Measurements from ENCODE around the gene PARVA. TPM values are rescaled to one million over a fixed set of nuclear protein-coding genes. Genes with fewer than 3 reads are reported as not detected.

The PARVA gene
- total RNA-seq, 1 experiment from 2014 or later, result 8.4 TPM

DNA sequence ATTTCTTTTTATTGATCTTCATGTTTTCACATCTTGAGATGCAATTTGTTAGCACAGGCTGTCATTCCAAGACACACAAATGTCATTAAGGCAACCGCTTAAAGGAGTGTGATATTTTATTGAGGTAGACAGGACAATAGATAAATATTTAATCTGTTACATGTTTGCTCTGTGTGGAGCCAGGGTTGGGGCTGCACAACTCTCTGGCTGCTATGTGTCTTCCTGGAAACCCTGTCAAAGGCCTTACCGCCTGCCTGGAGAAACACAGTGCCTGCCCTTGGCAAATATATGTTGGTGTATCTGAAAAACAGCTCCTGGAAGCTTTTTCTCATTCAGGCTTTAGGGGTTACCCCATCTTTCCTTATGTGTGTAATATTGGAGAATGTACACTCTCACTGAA, 157.2 kb downstream of the PARVA start:
- no peaks in the 10 kb centered on the region for H3K27me3 ChIP-seq (ENCODE audit: control insufficient read depth, insufficient read depth, low read length)
- no peak overlapping the region for H3K4me3 ChIP-seq (ENCODE audit: insufficient read depth, low read depth, low read length)
- no peaks in the 10 kb centered on the region for H3K36me3 ChIP-seq (replicated peaks; ENCODE audit: control insufficient read depth, insufficient read depth, low read length)
- DNase-seq, result no peak

DNA sequence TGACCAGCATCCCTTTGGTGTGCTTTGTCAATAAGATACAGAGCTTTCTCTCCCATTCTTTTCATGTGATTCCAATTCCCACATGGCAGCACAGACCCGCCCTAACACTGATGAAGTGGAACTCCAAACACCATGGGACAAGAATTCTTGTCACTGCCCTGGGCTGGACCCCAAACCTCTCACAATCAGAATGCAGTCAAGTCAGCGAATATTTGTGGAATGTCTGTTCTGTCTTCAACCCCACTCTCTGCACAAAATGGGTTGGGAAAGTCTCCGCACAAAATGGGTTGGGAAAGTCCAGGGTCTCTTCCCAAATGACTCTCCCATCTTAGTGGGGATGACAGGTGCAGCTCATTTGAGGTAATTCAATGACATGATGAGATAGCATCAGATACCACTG, 157.9 kb downstream of the PARVA start:
- Histone ChIP-seq H3K36me3 (replicated peaks; ENCODE audit: control insufficient read depth, insufficient read depth, low read length) (no peaks in the 10 kb centered on the region), H3K27me3 (ENCODE audit: control insufficient read depth, insufficient read depth, low read length) (no peaks in the 10 kb centered on the region), H3K4me3 (ENCODE audit: insufficient read depth, low read depth, low read length) (no peak overlapping the region)
- no peak for DNase-seq

DNA sequence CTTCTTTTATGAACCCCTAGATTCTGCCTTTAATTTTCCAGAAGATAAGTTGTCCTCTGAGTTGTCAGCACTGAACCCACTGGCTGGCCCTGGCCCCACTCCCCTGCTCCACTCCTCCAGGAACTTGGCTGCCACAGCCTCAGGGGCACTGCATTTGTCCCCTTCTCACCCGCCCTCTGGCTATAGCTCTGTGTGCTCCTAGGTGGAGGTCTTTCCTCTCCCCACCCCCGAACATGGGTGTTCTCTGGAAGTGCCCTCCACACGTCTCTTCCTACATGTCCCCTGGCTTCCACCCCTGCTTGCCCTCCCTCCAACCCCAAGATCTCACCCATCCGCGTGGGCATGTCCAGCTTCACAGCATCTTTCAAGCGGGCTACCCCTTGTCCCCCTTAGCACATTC, 159.2 kb downstream of the PARVA start:
- H3K36me3 ChIP-seq (replicated peaks; ENCODE audit: control insufficient read depth, insufficient read depth, low read length), result no peaks in the 10 kb centered on the region
- H3K27me3 ChIP-seq (ENCODE audit: control insufficient read depth, insufficient read depth, low read length), result no peaks in the 10 kb centered on the region
- H3K4me3 ChIP-seq (ENCODE audit: insufficient read depth, low read depth, low read length), result no peak overlapping the region
- DNase-seq, result no peak

DNA sequence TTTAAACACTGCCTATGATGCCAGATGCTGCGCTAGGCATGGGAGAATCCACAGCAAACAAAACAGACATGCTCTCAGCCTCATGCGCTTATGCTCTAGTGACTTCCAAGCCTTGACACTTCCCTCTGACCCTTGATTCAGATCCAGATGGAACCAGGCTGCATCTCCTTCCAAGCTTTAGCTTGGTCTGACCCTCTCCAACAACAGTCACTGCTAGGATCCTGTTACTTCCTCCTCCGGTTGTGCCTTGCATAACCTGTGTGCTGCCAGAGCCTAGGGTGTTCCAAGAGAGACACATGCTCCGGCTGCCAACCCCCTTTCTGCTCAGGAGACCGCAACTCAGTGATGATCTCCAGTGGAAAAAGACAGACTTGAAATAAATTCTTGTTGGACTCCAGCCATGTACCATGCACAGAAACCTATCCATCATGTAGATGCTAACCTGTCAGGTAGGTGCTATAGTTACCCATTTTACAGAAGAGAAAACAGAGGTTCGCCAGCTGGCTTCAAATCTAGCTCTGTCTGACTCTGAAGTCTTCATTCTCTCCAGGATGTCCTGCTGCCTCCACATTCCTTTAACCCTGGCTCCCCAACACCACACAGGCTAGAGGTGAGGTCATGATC, 160.5 kb downstream of the PARVA start:
- Histone ChIP-seq H3K27me3 (ENCODE audit: control insufficient read depth, insufficient read depth, low read length) (no peaks in the 10 kb centered on the region), H3K4me3 (ENCODE audit: insufficient read depth, low read depth, low read length) (no peak overlapping the region), H3K36me3 (replicated peaks; ENCODE audit: control insufficient read depth, insufficient read depth, low read length) (no peaks in the 10 kb centered on the region)
- DNase-seq, result no peak

DNA sequence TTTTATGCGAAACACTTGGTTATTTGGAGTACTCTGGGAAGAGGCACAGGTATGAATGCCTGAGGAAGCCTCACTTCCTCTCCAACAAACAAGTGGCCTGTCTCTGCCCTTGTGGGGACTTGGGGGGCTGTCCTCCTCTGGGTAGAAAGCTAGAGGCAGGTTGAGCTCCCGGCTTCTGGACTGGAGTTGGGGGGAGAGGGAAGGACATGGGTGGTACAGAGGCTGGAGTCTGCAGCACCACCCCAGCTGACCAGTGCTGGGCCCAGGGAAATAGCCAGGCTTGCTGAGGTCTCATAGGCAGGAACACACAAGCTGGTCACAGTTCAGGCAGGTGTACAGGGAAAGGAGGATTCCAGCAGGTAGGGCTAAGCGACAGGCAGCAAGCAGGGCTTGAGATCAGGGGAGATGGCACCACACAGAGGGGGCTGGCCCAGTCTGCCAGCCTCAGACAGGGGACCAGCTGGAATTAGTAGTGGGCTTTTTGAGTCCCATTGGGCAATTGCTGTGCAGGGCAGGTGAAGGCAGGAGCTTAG, 161.6 kb downstream of the PARVA start:
- Histone ChIP-seq H3K4me3 (ENCODE audit: insufficient read depth, low read depth, low read length) (no peak overlapping the region), H3K27me3 (ENCODE audit: control insufficient read depth, insufficient read depth, low read length) (no peaks in the 10 kb centered on the region), H3K36me3 (replicated peaks; ENCODE audit: control insufficient read depth, insufficient read depth, low read length) (no peaks in the 10 kb centered on the region)
- DNase-seq, result no peak

DNA sequence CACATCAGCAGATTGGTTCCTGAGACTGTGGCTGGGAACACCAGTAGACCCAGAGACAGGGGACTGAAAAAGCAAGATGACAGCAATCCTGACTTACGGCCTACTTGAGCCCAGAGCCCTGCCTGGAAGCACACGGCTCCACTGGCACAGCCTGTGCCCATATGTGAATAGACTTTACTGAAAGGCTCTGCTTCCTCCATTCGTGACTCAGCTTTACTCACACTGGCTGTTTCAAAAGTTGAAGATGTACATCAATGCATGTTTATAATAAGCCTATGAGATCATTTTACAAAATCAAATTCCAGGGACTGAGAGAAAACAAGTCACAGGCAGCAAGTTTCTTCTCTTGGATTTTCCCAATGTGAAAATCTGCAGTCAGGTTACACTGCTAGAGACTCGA, 162.2 kb downstream of the PARVA start:
- H3K27me3 ChIP-seq (ENCODE audit: control insufficient read depth, insufficient read depth, low read length), result no peaks in the 10 kb centered on the region
- DNase-seq, result no peak
- H3K36me3 ChIP-seq (replicated peaks; ENCODE audit: control insufficient read depth, insufficient read depth, low read length), result no peaks in the 10 kb centered on the region
- no peak overlapping the region for H3K4me3 ChIP-seq (ENCODE audit: insufficient read depth, low read depth, low read length)

DNA sequence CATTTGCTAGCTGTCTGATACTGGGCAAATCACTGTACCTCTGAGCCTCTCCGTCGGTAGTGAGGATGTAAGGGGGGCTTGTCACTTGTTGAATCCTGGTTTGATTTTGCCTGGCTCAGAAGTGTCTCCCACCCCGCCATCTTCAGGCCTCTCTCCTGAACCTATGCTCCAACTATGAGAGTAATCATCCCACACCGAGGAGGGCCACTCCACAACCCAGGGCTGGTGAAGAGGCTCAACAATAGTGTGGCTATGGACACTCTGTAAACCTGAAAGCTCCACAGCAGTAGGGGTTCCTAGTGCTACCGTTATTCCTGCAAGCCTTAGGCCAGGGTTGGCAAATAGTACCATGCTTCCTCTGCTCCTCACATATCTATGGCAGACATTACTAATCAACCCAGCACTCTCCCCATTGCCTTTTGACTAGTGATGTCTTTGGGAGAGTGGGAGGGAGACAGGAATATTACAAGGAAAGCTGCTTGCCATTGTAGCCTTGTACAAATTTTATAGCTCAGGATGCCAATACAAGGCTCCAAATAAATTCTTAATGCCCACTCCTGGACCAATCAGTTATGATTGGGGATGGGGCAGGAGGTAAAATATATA, 162.8 kb downstream of the PARVA start:
- DNase-seq, result no peak
- Histone ChIP-seq H3K27me3 (ENCODE audit: control insufficient read depth, insufficient read depth, low read length) (no peaks in the 10 kb centered on the region), H3K4me3 (ENCODE audit: insufficient read depth, low read depth, low read length) (no peak overlapping the region), H3K36me3 (replicated peaks; ENCODE audit: control insufficient read depth, insufficient read depth, low read length) (no peaks in the 10 kb centered on the region)

DNA sequence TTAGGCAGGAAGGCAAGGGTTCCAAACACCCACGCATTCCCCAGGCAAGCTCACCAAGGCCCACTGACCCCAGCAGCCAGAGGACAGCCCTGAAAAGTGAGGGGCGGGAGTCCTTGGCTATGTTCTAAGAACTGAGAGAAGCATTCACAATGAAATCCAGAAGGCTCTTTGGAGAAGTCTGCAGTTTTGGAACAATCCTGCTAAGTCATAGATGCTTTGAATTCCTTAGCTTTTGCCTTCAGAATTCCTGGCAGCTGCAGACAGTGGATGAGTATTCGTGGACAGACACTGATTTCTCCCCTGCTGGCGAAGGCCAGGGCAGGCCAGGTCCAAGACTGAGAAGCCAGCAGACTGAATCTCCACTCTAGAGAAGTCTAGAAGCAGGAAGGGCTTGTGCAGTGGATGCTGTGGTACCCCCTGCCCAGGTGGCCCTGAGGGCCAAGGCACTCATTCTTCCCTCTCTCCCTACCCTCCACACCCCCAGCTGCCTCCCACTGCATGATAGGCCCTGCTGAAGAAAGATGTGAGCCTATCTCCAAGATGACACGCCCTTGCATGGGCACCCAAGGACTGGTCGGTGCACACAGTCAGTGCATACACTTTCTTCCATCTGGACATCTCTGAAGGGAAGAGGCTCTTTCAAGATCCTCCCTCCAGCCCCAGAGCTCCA, 163.7 kb downstream of the PARVA start:
- H3K36me3 ChIP-seq (replicated peaks; ENCODE audit: control insufficient read depth, insufficient read depth, low read length), result no peaks in the 10 kb centered on the region
- DNase-seq, result no peak
- H3K27me3 ChIP-seq (ENCODE audit: control insufficient read depth, insufficient read depth, low read length), result no peaks in the 10 kb centered on the region
- no peak overlapping the region for H3K4me3 ChIP-seq (ENCODE audit: insufficient read depth, low read depth, low read length)

DNA sequence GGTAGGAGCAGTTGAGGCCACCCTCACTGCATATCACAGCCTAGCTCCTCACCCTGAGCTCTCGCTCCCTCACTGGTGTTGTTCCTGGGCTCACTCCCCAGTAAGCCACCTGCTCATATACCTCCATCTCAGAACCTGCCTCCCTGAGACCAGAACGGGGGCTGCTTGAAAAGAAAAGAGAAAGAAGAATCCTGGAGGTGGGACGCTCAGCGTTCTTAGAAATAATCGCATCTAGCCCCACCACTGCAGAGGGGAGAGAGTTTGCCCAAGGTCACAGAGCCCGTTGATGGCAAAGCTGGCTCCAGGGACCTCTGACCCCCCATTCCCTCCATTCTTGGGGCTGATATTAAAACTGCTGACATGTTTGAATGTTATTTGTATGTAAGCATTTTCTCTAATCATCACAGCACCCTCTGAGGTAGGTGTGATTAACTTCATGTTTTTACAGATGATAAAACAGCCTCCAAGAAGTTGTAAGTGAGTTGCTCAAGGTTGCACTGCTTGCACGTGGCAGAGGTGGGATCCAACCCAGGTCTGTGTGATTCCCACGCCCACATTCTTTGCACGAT, 164.3 kb downstream of the PARVA start:
- DNase-seq, result no peak
- Histone ChIP-seq H3K4me3 (ENCODE audit: insufficient read depth, low read depth, low read length) (no peak overlapping the region), H3K36me3 (replicated peaks; ENCODE audit: control insufficient read depth, insufficient read depth, low read length) (no peaks in the 10 kb centered on the region), H3K27me3 (ENCODE audit: control insufficient read depth, insufficient read depth, low read length) (no peaks in the 10 kb centered on the region)

DNA sequence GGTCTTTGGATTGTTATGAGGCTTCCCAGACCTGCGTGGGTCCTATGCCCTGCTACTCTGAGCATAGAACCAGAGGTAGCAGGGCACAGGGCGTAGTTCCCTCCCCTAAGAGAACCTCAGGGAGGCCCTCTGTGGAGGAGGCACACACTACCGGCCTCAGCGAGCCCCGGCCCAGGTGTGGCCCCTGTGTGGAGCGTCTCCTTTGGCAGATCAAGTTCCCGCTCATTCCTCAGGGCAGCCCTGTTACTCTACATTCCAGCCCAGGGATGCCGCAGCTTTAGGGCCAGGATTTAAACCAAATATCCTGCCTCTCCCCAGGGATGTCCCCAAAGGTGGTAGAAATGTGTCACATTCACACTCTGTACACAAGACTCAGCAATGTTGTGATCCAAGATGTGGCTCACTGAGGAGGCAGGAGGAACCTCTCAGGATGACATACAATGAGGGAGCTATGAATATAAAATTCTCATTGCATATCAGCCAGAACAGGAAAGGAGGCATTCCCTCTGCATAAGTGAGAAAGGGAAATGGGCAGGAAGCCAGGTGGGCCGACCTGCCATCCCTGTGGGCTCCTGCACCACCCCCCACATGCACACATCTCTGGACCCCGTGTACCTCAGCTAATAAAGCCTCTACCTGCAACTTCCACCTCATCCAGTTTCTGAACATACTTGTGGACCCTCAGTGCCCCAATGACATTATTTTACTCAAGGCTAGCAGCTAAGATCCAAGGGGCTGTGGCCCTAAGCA, 165.0 kb downstream of the PARVA start:
- no peaks in the 10 kb centered on the region for H3K27me3 ChIP-seq (ENCODE audit: control insufficient read depth, insufficient read depth, low read length)
- no peaks in the 10 kb centered on the region for H3K36me3 ChIP-seq (replicated peaks; ENCODE audit: control insufficient read depth, insufficient read depth, low read length)
- H3K4me3 ChIP-seq (ENCODE audit: insufficient read depth, low read depth, low read length), result no peak overlapping the region
- DNase-seq, result no peak

DNA sequence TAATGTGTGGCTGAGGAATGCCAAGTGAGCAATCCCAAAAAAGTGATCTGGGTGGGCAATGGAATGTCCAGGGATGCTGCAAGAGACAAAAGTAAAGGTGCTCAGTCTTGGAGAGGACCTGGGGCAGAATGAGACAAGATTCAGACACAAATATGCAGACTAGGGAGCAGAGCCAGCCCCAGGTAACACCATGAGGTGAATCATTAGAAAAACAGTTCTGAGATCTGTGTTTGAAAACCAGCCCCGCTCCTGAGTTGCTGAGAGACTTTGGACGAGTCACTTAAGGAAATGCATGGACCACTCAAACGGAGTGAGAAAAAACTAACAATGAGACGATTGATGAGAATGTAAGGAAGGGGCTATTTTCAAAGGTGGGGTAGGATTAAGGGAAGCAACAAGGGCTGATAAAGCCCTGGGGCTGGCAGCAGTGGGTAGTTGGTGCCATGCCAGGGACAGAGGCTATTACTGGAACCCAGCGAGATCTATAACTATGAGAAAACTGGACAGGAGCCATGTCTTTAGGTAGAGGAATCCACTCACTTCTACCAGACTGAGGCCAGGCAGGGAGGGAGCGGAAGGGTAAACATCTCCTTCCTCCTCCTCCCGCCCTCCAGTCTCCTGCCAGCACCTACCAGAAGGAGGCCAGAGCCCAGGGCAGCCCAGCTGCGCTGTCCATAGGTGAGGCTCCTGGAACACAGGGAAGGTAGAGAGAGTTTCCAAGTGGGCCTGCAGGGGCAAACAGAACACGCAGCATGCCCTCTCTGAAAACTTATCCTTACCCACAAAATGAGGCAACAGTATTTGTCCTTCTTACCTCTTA, 166.4 kb downstream of the PARVA start:
- Histone ChIP-seq H3K36me3 (replicated peaks; ENCODE audit: control insufficient read depth, insufficient read depth, low read length) (no peaks in the 10 kb centered on the region), H3K4me3 (ENCODE audit: insufficient read depth, low read depth, low read length) (no peak overlapping the region)
- no peak for DNase-seq

DNA sequence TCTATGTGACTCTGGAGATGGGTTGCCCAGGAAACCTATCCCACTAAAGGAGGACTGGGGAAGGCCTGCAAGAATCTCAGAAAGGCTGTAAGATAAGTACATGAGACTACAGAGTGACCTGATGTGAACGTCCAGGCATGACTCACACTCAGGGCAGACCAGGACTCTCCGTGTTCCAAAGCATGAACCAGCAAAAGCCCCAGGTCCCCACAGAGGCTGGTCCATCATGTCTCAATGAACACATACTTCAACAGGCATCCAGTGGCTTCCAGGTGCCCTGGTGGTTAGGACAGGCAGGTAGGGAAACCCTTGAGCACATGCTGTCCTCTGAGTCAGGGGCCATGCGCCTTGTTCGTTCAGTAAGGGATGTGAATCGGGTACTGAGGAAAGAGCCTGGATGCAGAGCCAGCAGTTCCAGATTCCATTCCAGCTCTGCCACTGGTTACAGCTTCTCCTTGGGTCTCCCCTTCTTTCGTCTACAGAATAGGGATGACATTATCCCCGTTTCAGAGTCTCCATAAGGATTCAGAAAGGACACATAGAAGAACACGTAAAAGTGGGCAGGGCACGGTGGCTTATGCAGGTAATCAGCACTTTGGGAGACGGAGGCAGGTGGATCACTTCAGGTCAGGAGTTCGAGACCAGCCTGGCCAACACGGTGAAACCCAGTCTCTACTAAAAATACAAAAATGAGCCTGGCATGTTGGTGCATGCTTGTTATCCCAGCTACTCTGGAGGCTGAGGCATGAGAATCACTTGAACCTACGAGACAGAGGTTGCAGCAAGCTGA, 167.8 kb downstream of the PARVA start:
- H3K27me3 ChIP-seq (ENCODE audit: control insufficient read depth, insufficient read depth, low read length), result no peaks in the 10 kb centered on the region
- no peak overlapping the region for H3K4me3 ChIP-seq (ENCODE audit: insufficient read depth, low read depth, low read length)
- DNase-seq, result no peak
- no peaks in the 10 kb centered on the region for H3K36me3 ChIP-seq (replicated peaks; ENCODE audit: control insufficient read depth, insufficient read depth, low read length)

More for the DNA sequence above, 166.4 kb downstream of the PARVA start:
- no peaks in the 10 kb centered on the region for H3K27me3 ChIP-seq (ENCODE audit: control insufficient read depth, insufficient read depth, low read length)

DNA sequence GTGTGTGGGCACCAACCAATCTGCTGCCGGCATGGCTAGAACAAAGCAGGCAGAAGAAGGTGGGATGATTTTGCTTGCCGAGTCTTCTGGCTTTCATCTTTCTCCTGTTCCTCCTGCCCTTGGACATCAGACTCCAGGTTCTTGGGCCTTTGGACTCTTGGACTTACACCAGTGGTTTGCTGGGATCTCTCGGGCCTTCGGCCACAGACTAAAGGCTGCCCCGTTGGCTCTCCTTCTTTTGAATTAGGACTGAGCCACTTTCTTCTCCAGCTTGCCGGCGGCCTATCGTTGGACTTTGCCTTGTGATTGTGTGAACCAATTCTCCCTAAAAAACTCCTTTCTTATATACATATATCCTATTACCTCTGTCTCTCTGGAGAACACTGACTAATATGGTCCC, 168.8 kb downstream of the PARVA start:
- Histone ChIP-seq H3K36me3 (replicated peaks; ENCODE audit: control insufficient read depth, insufficient read depth, low read length) (no peaks in the 10 kb centered on the region), H3K27me3 (ENCODE audit: control insufficient read depth, insufficient read depth, low read length) (no peaks in the 10 kb centered on the region), H3K4me3 (ENCODE audit: insufficient read depth, low read depth, low read length) (no peak overlapping the region)
- DNase-seq, result no peak

Data from H7 (cell line).